Measurements from ENCODE around the gene HACE1.

Gene HACE1

DNA sequence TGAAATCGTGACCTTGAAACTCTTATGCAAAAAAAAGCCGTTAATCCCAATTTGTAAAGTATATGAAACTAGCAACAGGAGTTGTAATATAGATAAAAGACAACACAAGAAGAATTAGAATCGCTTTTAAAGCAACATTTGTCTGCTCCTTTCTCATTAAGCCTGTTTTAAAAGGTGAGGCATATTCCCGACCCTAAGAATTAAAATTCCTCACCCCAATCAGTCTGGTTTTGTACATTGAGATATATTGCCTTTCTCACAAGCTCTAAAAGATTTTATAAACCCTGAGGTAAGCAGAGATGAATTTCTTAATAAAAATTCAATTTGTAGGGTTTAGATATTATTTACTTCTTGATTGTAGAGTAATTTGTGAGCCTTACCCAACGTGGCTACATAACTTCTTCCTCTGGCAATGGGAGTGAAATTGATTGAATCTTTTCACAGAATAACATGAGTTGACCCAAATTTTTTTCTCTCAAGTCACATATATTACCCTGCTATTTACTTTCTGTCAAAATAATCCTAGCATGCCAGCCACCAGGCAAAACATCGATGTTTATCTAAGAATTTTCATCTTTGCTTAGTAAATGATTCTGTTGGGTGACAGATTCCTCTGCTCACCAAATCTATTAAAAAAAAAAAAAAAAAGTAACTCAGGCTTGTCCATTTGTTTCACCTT, 173.7 kb downstream of the HACE1 start:
- no peak for DNase-seq

DNA sequence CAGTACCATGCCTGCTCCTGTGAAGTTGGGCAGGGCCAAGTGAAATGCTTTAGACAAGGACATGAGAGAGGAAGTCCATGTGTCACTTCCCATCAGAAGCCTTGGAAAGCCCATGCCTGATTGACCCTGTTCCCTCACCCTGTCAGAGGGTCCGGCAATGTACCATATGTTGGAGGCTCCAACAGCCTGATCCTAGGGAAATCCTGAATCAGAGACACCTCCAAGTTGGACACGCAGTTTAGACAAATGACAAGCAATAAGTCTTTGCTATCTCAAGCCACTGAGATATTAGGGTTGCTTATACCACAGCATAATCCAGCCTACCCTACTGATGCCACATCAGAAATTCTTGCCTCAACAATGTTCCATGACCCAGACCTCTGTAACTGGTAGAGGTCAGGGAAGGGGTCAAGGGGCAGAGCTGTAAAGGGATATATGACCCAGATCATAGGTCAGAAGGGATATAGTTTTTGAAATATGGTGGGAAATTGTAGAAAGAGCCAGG, 174.8 kb downstream of the HACE1 start:
- no peak for DNase-seq

DNA sequence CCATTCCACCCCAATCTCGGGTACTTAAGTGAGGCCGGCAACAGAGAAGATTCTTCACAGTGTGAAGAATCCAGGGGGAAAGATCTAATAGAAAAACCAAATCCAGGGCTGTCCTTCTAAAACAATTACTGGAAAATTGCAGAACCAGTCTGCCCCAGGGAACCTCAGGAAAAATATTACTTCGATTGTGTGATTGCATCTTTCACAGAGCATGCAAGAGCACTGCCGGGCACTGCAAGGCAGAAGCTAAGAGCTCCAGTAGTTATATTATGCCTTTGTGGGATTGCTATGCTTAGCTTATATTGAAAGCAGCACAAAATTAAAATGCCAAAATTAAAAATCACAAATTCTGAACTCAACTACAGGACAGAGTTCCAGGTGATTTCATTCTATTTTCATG, 175.9 kb downstream of the HACE1 start:
- DNase-seq = no peak

DNA sequence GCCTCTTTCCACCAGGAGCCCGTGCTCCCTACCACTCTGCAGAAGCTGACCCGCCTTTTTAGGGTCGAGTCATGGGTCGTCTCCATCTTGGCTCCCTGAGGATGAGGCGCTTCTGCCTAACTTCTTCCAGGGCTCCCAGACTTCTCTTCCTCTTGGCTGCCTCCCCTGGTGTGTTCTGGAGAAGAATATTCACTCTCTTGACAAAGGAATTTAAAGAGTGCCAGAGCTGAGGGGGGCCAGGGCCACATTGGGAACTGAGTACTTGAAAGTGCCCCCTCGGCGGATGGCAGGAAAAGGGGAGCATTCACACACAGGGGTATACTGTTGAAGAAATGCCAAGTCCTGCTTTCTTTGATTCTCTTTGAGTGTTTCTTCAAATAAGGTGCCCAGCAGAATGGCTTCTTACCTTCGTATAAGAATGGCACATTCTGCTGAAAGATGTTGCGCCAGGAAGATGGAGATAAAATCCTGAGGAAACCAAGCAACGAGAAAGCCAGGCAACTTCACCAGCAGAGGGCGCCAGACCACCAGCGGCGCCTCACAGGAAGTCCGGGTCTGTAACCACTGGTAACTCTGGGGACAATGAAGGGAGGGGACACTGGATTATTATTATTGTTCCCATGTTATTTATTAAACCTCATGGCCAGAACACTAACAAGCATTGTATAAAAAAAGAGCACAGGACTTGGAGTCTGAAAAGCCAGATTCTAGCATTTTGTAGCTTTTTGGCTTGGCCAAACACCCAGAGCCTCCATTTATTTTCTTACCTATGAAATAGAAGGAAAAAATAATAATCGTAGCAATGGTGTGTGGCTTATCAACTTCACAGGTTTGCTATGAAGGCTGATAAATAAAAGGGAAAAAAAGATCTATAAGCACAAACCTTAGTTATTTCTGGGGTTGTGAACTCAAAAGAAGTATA, 176.7 kb downstream of the HACE1 start:
- DNase-seq = peak in 1 of 2 experiments; percentile 0

DNA sequence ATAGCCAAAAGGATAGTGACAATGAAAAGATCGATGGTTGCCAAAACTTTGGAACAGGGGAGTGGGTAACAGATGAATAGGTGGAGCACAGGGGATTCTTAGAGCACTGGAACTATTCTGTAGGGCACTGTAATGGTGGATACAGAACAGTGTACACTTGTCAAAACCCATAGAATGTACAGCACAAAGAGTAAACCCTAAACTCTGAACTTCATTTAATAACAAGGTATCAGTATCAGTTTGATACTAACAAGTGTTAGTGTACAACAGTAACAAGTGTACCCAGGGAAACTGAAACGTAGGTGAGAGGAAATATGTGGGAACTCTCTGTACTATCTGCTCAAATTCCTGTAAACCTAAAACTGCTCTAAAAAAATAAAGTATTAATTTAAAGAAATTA, 179.2 kb downstream of the HACE1 start:
- no peak for DNase-seq

DNA sequence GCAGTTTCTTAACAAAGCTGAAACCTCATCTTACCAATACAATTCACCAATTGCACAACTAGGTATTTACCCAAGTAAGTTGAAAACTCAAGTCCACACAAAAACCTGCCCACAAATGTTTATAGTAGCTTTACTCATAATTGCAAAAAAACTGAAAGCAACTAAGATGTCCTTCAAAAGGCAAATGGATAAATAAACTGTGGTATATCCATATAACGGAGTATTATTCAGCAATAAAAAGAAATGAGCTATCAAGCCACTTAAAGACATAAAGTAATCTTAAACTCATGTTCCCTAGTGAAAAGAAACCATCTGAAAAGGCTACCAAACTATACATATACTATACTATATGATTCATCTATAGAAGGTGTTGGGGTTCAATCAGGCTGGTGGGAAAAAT, 179.7 kb downstream of the HACE1 start:
- no peak for DNase-seq
